Endometrial microvascular endothelial cells (primary cell): ENCODE data around the gene OSBPL6. TPM values are rescaled to one million over a fixed set of nuclear protein-coding genes. Genes with fewer than 3 reads are reported as not detected.

Source experiments
- in situ Hi-C: cut with HindIII; loops from 2 replicates; pipeline ENCODE4 v1.10.0; 2017; ENCODE audit warnings: low sequenced_read_pairs, low pct_unique_long_range_greater_than_20kb; ENCODE audit errors: inconsistent ontology term
- total RNA-seq: library from RNA; depleted of rRNA; stranded (reverse); fragments of >200 nt; gene quantifications from one replicate; pipeline ENCODE4 v1.2.3, GENCODE V29; 2015; ENCODE audit errors: inconsistent ontology term

Gene OSBPL6
- total RNA-seq, 1 donor from 2014 or later = 1.7 TPM

- in situ Hi-C loops = no loop called here
These were observed 254.8 kb downstream of the OSBPL6 start for GRCh38 chr2:178448968-178449661.

DNA sequence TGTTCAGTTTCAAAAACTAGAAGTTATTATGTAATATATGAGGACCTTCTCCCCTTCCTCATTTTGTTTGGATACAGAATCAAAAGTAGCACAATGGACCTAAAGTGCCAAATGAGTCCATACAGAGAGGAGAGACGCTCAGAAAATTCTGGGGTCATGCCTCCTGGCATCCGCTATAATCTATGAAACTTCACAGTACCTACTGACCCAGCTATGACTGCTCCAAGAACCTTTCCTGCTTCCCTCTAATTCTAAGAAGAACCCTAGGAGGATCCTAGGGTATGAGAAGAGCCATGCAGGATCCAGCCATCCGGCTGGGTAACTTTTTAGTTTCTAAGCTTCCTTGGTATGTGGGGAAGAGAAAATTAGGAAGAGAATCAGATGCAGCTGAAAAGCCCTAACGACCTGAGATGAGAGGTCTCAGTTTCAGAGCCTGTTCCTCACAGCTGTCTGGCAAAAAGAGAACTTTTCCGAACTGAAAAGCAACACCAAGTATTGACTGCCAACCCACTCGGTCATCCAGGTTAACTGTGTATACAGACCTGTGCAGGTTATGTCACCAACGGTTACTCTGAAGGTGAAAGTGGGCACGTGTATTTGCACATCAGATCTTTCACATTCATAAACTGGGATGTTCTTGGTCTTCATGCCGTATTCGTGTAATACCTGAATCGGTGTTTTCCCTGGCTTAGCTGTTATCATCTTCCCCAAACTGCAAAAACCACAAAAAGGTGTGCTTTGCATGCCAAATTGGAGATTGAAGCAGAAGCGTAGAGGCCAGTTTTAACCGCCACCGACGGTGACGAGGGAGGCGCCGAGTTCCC is 255.6 kb downstream of the OSBPL6 start:
- in situ Hi-C loops = no loop called here

- in situ Hi-C loops = no loop called here
These were observed 256.1 kb downstream of the OSBPL6 start for GRCh38 chr2:178450524-178450773.

GRCh38 chr2:178450774-178451525 is 256.6 kb downstream of the OSBPL6 start, which contains the start of the genes PJVK and PRKRA:
Gene PJVK (plus strand): TSS chr2:178451378. CDS start chr2:178453410, 2,032 bp downstream.
Gene PRKRA (minus strand): TSS chr2:178451175. CDS start chr2:178451030, 145 bp downstream.
- in situ Hi-C loops = no loop called here

DNA sequence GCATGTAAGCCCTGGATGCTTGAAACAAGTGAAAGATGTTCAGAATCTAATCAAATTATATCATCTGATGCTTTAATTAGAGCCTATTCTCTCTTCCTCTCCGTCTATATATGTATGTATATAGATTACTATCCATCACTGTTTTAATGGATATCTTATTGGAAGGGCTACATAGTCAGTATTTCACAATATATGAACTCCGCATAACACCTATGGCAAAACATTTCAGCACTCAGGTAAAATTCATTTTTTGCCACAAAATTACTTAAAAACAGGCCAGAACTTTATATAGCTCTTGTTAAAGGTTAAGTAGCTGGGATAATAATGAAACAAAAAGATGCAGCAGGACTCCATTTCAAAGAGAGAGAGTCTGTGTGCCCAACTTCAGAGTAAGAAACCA is 258.0 kb downstream of the OSBPL6 start:
- in situ Hi-C loops = no loop called here

Other genes starting within 250 kb of the OSBPL6 start
- 0.37 TPM for gene PDE11A, start 121.7 kb upstream of the OSBPL6 start, total RNA-seq
- gene RBM45, start 82.1 kb upstream of the OSBPL6 start, total RNA-seq = 23.3 TPM